Activated CD4-positive, alpha-beta T cell treated with anti-CD3 and anti-CD28 coated beads, Interleukin-2, amount 50 U/mL, for 48 hours (primary cell): ENCODE data around the gene PLA2G4C.
"Not testable (repeated sequence)": the region's sequence is repeated elsewhere in the genome, so short reads cannot be mapped to it uniquely, and the experiment has no call there.

Experiments
- DNase-seq, 2 experiments: peaks; one replicate each; pipeline ENCODE4 v3.0.0-alpha.2; 2020

PLA2G4C gene

DNA sequence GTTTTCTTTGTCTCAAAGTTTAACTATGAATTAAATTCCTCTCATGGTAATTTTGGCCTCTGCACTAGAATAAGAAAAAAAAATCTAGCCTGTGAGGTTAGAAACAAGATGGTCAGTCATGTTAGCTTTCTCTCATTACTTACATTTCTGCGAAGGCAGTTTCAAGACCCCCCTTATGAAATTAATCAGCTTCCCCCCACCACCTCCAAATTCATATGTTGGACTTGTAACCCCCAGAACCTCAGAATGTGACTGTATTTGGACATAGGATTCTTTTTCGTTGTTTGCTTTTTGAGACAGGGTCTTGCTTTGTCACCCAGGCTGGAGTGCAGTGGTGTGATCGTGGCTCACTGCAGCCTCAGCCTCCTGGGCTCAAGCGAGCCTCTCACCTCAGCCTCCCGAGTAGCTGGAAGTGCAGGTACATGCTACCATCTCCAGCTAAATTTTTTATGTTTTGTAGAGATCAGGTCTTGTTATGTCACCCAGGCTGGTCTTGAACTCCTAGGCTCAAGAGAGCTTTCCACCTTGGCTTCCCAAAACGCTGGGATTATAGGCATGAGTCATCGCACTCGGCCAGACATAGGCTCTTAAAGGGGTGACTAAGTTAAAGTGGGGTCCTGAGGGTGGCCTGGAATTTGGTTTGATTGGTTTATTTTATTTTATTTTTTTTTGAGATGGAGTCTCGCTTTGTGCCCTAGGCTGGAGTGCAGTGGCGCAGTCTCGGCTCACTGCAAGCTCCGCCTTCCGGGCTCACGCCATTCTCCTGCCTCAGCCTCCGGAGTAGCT is 1.4 kb downstream of the PLA2G4C start:
- DNase-seq: no peak

GRCh38 chr19:48103922-48104321 is 6.7 kb downstream of the PLA2G4C start:
- no peak for DNase-seq

DNA sequence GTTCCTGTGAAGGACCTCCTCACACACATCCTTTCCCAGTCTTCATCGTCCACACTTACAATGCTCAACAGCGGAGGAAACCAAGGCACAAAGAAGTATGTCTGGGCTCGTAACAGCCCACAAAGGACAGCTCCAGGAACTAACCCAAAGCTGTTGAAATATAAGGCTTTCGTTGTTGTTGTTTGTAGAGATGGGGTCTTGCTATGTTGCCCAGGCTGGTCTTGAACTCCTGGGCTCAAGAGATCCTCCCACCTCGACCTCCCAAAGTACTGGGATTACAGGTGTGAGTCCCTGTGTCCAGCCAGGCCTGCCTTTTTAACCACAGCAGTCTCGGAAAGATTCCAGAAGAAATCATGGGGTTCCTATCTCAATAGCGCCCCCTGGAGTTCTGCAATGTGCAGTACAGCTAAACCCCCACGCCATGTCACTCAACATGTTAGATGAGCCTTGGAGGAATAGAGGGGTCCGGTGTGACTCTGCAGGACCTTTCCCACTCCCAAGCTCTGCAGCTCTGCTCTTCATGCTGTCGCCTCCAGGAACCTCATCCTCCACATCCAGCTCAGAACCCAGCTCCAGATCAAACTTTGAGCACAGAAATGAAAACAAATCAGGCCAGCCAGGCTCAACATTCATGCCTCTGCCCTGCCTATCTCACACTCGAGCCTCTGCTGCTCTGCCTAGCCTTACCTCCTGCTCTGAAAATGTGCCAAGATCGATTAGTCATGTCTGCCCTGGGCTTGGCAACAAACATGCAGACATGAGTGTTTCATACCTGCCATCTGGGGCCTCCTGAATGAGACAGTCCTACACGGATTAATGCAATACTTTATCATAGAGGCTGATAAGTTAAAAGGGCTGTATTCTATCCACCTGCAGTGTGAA is 7.5 kb downstream of the PLA2G4C start:
- peak in 1 of 2 experiments; percentile 47 for DNase-seq

- no peak for DNase-seq
Observed at GRCh38 chr19:48095612-48096175, 14.9 kb downstream of the PLA2G4C start.

DNA sequence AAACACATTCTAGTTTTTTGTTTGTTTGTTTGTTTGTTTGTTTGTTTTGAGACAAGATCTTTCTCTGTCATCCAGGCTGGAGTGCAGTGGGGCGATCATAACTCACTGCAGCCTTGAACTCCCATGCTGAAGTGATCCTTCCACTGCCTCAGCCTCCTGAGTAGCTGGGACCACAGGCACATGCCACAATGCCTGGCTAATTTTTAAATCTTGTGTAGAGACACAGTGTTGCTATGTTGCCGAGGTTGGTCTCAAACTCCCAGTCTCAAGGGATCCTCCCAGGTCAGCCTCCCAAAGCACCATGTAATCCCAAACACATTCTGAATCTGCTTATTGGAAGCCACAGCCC is 15.8 kb downstream of the PLA2G4C start:
- DNase-seq: no peak

GRCh38 chr19:48094129-48094854 is 16.3 kb downstream of the PLA2G4C start:
- DNase-seq: no peak

GRCh38 chr19:48091111-48091718 is 19.4 kb downstream of the PLA2G4C start:
- not testable (repeated sequence) for DNase-seq

DNA sequence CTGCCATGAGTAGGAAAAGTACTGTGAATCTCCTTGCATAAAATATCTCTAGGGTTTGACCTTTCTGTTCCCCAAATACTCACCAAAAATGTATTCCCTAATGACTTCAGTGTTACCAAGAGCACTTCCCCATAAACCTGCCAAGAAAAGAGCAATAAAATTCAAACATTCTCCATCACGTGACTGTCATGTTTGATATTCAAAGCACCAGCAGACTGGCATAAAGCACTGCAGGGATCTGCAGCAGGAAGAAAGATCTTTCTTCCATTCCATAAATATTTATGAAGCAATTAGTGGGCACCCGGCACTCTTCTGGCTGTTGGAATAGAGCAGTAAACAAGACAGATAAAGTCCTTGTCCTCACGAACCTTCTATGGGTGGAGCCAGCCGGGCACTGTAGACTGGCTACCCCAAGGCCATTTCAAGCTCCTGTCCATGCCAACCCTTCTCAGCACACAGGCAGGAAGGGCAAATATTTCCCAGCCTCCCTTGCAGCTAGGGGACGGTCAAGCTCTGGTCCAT is 20.3 kb downstream of the PLA2G4C start:
- DNase-seq: no peak

- not testable (repeated sequence) for DNase-seq
Observed at GRCh38 chr19:48088991-48089390, 21.6 kb downstream of the PLA2G4C start.

GRCh38 chr19:48085904-48086864 is 24.4 kb downstream of the PLA2G4C start:
- no peak for DNase-seq

GRCh38 chr19:48085076-48085475 is 25.5 kb downstream of the PLA2G4C start:
- DNase-seq: no peak

- DNase-seq: no peak
Observed at GRCh38 chr19:48081106-48081505, 29.5 kb downstream of the PLA2G4C start.

DNA sequence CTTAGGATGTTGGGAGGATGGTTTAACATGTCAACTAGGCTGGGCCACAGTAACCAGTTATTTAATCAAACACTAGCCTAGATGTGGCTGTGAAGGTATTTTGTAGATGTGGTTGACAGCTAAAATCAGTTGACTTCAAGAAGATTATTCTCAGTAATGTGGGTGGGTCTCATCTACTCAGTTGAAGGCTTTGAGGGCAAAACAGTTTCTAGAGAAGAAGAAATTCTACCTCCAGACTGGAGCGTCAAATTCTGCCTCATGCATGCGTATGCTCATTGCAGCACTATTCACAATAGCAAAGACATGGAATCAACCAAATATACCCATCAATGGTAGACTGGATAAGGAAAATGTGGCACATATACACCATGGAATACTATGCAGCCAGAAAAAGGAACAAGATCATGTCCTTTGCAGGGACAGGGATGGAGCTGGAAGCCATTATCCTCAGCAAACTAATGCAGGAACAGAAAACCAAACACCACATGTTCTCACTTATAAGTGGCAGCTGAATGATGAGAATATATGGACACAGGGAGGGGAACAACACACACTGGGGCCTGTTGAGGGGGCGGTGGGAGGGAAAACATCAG is 40.3 kb downstream of the PLA2G4C start:
- DNase-seq: not testable (repeated sequence)

DNA sequence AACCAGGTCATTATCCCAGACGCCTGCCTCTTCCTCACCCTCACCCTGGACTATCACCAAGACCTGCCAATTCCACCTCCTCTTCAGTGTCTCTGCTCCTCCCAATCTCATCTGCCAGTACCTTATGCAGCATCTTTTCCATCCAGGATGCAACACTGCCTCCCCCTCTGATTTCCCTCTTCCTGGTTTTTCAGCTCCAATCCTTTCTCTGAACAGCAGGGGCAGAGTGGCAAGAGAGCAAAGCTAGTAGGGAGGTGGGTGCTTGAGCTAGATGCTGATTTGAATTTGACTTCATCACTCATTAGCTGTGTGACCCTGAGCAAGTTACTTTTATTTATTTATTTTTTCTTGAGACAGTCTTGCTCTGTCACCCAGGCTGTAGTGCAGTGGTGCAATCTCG is 41.2 kb downstream of the PLA2G4C start:
- no peak for DNase-seq

DNA sequence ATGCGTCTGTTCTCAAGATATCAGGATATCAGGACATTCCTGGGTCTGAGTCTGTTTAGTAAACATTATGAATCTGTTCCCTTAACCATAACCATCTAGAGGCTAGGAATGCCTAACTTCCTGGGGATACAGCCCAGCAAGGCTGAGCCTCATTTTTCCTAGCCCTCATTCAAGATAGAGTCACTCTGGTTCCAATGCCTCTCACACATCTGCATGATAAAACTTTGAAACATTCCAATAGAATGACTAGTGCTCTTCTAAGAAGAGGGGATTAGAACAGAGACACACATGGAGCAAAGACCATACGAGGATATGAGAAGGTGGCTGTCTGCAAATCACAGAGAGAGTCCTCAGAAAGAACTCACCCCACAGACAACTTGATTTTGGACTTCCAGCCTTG is 46.1 kb downstream of the PLA2G4C start:
- no peak for DNase-seq

DNA sequence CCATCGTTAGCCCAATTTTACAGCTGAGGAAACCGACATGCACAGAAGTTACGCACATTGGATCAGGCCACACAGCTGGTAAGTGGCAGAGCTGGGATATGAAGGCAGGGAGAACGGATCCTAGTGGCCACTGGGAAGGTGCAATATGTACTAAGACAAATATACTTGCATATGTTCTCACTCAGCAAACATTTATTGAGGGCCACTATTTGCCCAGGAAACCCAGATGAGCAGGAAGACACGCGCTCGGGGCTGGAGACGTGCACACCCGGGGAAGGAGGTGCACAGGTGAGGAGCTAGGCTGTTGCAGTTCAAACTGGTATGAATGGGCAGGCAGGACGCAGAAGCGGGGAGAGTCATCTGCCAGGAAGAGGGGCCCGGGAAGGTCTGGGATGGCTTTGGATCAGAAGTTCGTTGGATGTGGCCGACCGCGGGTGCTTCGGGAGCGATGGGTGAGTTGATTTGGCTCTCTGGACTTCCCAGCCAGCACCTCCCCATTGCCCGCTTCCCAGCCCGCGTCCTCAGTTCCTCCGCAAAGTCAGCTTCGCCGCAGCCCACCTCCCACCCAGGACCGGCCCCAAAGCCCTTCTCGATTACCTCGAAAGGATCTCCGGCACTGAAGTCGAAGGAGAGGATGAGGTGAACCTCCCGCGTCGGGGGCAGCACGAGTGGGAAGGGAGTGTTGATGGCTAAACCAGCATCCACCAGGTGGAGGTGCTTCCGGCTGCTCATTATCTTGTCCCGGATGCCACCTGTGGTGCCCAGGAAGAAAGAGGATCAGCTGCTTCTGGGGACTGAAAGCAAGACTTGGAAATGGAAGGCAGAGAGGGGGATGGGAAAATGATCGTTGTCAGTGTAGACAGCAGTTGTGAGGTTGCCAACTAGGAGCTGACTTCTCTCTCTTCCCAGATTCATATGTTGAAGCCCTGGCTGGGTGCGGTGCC is 48.9 kb downstream of the PLA2G4C start:
- no peak for DNase-seq

- DNase-seq: no peak
Observed at GRCh38 chr19:48060381-48060780, 50.2 kb downstream of the PLA2G4C start.

- DNase-seq: no peak
Observed at GRCh38 chr19:48059331-48059730, 51.3 kb downstream of the PLA2G4C start.

DNA sequence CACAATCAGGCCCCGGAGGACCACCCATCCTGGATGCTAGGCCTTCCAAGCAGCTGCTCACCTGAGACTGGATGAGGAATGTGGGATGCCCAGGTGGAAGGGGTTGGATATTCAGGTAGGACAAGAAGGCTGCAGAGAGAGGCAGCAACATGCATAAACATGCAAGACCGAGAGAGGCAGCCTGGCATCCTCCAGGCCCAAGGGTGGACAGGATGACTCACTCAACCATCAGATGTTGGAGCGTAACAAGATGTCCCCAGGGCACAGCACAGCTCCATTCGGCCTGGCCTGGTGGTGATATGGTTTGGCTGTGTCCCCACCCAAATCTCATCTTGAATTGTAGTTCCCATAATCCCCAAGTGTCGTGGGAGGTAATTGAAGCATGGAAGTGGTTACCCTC is 56.8 kb downstream of the PLA2G4C start:
- no peak for DNase-seq

- no peak for DNase-seq
Observed at GRCh38 chr19:48053076-48053475, 57.5 kb downstream of the PLA2G4C start.
